Activated CD8-positive, alpha-beta memory T cell treated with anti-CD3 and anti-CD28 coated beads for 4 hours (primary cell): Measurements from ENCODE around the gene DCHS1.

Experiments
- DNase-seq, 2 donors: peaks; one replicate each; pipeline ENCODE4 v3.0.0-alpha.2; 2020; ENCODE audit warnings: low read depth in 2 of 2

The DCHS1 gene

DNA sequence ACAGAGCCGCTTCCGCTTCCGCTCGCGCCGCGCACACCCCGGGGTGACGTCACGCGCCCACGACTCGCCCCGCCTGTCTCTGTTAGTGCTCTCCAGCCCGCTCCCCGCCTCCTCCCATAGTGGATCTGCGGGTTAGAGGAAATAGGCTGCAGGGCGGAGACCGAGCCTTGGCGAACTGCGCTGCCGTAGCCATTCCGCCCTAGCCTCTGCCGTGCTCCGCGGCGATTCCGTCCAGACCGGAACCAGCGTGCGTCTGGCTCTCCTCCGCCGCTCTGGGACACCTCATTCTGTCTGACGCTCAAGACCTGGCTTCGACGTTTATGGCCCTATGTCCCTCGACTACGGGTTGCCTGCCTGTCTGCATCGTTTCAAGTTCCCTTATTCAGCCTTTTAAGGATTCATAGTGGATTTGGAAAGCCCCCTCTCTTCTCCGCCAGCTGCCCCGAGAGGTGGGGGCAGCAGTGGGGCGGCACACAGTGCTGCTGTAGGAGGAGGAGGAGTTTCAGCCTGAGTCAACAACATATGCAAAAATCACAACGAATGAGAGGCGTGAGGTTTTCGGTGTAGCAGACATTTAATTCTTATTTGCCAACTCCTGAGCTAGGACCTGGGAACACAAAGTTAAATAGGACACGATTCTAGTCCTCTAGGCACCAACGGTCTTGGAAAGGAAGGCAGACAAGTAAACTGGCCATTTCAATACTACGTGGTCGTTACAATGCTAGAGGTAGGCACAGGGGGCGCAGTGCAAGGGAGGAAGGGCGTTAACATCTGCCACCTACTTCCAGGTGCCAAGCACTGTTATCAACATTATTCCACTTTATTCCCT lies 43.2 kb downstream of the DCHS1 start, which contains the start of gene TAF10:
TAF10 (minus strand) TSS at position 4 of the 829 bp plus-strand sequence. CDS start 27 bp downstream, outside the sequence.
- peak; percentile 88 to 90 for DNase-seq

DNA sequence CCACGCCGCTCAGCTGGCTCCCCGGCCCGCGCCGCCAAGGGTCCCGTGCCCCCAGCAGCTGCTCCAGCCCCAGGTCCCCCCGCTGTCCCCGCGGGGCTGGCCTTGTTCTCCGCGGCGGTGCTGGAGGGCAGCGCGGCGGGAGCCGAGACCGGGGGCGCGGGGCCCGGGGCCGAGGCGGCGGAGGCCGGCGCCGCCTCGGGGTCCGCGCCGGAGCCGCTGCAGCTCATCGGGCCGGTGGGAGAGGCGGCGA lies 43.7 kb downstream of the DCHS1 start:
- no peak for DNase-seq

DNA sequence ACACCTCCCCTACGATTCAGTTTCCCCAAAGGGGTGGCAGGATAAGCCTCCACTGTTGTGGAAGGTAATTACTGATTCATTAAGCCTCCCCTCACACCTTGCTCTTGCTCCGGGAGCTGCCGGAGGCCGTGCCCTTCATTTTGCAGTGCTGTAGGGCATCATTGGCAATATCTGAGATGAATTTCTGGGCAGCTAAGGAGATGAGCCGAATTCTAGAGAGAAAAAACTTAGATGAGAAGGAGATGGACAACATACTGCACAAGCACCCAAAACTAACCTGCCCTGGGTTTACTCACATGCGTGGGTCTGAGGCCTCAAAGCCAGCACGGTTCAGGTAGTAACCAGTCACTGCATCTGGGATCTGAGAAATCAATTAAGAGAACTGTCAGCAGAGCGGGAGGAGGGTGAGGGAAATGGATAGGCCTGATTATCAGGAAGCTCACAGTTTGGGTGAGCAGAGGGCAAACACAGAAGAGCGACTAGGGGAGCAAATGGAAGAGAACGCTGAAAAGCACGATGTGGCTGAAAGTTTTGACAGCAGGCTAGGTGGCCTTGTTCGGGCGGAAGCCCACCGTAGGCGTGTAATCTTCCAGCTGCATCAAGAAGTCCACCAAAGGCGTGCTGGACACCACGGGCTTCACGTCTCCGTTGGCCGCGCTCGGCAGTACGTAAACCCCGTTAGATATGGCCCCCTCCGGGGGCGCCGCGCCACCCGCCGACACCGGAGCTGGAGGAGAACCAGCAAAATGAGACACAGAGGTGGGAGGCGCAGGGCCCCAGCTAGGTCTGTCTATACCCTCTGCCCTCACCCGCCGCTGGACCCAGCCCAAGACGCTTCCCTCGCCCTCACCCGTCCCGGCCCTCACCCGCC lies 44.3 kb downstream of the DCHS1 start:
- DNase-seq = no peak

DNA sequence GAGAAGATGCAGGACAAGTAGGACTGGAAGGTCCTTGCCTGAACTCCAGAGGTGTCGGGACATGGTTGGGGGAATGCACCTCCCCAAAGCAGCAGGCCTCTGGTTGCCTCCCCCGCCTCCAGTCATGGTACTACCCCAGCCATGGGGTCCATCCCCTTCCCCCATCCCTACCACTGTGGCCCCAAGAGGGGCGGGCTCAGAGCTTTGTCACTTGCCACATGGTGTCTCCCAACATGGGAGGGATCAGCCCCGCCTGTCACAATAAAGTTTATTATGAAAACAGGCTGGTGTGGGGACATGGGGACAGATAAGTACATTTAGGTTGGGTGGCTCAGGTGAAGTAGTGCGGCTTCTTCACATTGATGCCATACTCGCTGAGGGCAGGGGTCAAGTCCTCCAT lies 45.0 kb downstream of the DCHS1 start:
- no peak for DNase-seq

DNA sequence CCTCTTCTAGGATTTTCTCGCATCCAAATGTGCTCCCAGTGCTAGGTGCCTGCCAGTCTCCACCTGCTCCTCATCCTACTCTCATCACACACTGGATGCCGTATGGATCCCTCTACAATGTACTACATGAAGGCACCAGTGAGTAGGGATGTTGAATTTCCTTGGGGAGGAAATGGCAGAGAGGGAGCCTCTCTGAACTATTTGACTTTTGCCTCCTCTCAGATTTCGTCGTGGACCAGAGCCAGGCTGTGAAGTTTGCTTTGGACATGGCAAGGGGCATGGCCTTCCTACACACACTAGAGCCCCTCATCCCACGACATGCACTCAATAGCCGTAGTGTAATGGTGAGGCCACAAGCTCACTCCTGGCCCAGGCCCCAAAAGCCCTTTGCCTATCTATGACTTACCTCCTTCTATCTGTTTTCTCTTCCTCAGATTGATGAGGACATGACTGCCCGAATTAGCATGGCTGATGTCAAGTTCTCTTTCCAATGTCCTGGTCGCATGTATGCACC lies 46.0 kb downstream of the DCHS1 start:
- DNase-seq = no peak

DNA sequence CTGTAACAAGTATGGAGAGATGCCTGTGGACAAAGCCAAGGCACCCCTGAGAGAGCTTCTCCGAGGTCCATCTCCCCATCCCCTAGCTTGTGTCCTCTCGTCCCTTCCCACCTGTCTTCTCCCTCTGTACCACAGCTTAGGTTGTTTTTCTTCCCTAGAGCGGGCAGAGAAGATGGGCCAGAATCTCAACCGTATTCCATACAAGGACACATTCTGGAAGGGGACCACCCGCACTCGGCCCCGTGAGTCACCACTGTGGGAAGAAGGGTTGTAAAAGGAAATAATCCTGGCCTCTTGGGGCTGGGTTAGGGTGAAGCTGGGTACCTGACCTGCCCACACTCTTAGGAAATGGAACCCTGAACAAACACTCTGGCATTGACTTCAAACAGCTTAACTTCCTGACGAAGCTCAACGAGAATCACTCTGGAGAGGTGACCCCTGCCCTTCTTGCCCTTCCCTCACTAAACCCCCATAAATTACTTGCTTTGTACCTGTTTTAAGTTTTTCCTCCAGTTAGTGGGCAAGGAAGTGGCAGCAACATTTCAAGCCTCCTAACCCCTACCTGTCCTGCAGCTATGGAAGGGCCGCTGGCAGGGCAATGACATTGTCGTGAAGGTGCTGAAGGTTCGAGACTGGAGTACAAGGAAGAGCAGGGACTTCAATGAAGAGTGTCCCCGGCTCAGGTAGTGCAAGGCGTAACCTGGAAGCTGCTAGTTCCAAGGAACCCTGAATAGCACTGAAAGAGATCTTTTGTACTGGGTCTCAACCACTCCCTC lies 46.7 kb downstream of the DCHS1 start:
- DNase-seq = no peak

DNA sequence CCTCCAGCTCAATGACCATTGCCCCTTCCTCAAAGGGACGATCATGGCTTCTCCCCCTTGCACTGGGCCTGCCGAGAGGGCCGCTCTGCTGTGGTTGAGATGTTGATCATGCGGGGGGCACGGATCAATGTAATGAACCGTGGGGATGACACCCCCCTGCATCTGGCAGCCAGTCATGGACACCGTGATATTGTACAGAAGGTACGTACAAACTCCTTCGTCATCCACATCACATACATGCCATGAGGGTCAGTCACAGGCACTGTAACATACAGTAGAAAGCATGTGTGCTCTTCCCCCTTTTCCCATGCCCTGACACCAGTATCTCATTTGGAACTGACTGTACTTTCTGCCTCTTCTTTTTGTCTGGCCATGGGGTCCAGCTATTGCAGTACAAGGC lies 47.6 kb downstream of the DCHS1 start:
- no peak for DNase-seq

DNA sequence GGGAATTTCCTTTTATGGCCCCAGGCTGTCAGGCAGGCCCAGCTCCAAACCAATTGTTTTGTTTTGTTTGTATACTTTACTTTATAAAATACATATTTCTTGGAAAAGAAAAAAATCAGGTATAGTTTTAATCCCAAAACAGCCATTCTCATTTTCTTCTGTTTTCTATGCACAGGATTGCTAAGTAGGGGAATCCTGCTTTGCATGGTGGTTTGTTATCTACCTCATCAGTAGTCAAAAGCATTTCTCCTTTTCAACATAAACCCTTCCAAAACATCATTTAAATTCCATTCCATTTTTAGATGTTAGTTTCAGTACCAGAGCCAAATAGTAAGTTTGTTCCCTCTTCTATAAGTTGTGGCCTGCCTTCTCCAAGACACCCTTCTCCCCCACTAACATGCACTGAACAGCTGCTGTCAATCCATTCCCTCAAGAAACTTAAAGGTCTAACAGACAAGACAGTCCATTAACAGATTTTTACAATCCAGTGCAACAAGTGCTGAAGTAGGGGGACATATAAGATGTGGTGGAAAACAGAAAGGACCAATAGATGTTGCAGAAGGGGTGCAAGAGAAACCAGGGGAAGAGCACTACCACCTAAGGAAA lies 48.3 kb downstream of the DCHS1 start:
- DNase-seq = no peak

DNA sequence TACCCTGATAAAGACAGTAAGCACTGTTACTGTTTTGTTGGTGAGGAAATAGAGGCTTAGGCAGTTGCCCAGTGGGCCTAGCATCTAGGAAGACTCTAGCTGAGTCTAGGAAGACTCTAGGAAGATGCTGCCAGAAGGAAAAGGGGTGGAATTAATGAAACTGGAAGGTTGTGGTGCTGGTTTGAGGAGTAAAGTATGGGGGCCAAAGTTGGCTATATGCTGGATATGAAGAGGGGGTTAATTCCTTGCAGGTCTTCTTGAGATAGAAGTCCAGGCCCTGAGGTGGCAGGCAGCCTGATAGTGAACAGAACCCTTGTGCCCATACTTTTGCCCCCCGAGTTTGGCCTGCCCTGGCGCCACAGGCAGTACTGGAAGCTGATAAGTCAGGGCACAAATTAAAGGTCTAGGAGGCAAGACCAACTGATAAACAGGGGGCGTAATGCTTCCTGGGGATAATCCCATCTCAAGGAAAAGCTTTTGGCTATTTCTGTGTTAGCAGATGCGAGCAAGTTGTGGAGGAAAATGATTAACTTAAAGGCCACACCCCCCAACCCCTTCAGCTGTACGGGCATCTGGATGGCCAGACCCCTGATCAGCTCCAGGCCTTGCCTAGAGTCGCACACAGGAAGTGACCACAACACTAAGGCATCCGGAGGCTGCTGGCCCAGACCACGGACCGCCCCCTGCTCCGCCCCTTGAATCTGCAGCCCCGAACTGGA lies 49.0 kb downstream of the DCHS1 start:
- no peak for DNase-seq

DNA sequence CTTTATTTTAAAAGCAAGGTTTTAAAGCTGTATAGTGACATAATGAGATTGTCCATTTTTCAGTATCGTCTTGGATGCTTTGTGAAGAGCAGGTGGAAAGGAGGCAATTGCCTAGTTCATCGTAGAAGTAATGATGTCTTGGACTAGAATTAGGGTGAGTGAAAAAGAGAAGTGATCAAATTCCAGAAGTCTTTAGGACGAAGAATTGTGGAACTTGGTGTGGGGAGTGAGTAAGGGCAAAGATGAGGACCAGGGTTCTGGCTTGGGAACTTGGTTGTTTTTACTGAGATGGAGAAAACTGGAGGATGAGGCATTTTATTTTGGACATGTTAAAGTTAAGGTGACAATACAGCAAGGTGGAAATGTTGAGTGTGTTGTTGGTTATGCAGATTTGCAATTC lies 50.8 kb downstream of the DCHS1 start:
- DNase-seq = no peak

DNA sequence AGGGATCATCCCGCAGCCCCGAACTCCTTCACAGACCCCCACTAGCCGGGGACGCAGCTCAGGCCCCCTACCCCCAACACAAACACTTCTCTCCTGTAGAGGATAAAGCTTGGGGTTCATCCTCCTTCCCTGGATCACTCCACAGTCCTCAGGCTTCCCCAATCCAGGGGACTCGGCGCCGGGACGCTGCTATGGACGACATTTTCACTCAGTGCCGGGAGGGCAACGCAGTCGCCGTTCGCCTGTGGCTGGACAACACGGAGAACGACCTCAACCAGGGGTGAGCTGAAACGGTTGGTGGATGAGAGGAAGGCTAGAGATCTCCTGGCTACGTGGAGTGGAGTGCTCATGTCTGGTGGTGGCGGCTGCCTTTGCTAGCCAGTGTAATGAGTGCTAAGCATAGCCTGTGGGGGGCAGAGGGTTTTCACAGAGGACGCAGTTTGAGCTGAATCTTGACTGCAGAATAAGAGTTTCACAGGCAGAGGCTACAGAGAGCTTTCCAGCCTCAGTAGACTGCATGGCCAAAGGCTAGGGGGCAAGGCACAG lies 51.5 kb downstream of the DCHS1 start:
- no peak for DNase-seq

DNA sequence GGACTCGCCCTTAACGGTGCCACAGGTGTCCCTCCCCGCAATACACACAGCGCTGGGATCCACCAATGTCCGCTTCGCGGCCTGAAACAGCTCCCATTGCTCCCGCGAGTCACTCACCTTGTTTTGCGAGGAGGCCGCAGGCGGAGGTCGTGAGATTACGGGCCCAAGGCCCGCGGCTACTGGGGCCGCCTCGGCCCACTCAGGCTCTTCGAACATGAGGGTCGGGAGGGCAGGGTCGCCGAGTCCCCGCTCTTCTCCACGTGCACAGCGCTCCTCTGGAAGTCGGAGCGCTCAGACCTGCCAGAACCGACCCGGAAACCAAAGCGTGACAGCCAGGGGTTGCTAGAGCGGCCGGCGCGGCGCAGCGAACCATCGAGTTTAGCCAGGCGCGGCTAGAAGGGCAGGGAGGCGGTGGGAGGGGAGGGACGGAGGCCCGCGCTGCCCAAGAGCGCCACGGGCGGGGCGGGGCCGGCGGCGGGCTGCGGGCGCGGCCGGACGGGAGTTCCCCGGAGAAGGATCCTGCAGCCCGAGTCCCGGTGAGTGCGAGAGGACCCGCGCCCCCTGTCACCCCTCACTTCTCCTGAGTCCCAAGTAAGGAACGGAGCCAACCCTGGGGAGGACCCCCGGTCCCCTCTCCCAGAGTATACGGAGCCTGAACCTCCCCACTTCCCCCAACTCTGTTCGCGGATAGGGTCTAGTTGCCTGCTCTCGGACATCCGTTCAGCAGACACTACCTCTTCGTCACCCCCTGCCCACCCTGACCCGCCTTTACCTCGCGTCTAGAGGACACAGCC lies 52.1 kb downstream of the DCHS1 start, which contains the start of the genes ILK and RRP8:
ILK (plus strand) TSS at position 488 of the 794 bp plus-strand sequence. CDS start 498 bp downstream, outside the sequence.
RRP8 (minus strand) TSS at position 330 of the 794 bp plus-strand sequence; CDS start at position 216, 114 bp downstream.
- DNase-seq = peak; percentile 70 to 72

DNA sequence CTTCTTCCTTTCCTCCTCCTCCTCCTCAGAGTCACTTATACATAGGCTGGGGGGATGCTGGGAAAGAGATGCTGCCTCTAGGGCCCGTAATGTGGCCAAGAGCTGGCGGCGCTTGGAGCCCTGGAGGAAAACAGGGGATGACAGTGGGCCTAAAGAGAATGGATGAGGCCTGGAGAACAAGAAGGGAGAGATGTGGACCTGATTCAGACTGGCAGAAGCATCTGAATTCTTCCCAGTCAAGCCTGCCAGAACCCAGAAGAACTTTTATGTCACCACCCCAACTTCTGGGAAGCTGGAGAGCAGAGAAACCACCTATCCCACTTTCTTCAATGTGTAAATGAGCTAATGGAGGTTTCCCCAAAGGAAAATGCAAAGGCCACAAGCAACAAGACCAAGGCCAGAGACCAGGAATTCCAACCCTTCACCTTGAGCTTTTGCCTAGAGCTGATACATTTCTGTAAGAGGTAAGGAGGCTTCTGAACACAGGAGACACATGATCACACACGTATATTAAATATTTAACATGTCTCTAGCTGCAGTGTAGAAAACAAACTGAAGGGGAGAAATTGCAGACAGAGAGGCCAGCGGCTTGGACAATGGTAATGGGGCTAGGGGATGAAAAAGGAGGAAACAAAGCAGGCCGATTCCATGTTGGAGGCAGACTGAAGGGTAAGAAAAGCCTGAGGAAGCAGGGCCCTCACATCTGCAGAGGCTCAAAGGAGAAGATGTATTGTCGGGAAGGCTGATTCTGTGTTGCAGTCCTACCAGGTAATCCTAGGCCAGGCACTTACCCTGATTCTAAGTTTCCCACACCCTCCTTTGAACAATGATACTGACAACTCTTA lies 53.3 kb downstream of the DCHS1 start:
- no peak for DNase-seq

DNA sequence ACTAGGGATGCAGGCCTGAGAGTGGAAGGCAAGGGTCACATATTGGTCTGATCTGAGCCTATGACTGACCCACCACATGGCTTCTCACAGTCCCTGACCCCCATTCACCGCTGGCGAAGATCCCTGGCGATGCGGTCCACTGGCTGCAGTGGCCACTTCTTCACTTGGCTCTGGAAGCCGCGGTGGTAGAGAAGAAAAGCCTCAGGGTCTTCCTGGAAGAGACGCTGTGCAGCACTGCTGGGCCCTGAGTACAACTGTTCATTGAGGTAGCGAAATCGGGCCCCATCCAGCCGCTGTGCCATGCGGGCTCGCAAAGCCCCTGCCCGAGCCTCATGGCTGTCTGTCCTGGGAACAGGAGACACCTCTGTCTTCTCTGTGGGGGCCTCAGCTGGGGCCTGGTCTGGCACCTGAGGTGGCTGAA lies 54.6 kb downstream of the DCHS1 start:
- DNase-seq = no peak

DNA sequence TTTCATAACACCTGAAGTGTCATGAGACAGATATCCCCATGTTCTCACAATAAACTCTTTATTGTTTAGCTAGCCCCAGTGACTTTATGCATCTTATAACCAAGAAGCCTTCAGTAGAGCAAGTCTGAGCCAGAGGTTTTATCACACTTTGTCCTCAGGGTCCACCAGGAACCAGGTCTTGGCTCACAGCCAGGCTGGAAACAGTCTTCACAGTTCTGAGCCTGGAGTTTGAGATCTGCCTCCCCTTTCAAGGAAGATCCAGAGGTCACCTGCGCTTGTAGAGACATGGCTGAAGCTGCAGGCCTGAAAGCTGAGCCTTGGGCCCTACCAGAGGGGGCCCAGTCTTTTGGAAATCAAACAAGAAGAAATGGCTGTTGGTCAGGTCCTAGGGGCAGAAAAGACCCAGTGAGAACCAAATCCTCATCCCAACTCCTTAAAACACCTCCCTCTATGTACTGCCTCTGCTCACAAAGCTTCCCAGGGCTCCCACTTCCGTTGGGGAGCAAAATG lies 55.7 kb downstream of the DCHS1 start:
- DNase-seq = no peak

DNA sequence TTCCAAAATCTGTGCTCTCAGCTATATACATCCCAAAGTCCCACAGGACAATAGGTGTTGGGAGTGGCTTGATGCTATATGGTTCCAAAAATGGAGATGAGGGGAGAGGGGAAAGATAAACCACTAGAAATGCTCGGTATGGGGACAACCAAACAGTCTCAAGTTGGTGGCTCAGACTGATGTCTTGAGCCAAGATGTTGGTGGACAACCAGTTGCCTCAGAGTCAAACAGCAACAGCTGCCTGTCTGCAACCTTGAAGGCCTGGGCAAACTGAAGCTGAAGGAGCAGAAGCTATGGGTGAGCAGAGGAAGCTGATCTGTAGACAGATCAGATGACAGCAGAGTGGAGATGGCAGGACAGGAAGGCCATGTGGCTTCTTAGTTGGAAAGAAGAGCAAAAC lies 56.2 kb downstream of the DCHS1 start:
- no peak for DNase-seq

DNA sequence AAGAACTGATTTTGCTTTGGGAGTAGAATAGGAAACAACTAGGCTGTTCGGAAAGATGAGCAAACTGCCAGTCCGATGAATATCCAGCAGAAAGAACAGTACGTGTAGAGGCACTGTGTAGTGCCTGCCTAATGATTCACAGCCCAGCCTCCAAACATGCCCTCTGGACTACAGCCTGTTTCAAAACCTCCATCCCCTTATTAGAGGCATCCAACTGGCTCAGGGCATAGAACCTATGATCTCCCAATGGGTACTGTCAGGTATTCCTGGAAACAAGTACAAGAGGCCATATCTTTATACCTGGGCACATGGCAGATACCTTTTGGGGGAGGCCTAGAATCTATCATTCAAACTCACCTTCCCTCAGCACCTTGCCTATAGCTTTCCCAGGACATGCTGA lies 57.1 kb downstream of the DCHS1 start:
- no peak for DNase-seq

DNA sequence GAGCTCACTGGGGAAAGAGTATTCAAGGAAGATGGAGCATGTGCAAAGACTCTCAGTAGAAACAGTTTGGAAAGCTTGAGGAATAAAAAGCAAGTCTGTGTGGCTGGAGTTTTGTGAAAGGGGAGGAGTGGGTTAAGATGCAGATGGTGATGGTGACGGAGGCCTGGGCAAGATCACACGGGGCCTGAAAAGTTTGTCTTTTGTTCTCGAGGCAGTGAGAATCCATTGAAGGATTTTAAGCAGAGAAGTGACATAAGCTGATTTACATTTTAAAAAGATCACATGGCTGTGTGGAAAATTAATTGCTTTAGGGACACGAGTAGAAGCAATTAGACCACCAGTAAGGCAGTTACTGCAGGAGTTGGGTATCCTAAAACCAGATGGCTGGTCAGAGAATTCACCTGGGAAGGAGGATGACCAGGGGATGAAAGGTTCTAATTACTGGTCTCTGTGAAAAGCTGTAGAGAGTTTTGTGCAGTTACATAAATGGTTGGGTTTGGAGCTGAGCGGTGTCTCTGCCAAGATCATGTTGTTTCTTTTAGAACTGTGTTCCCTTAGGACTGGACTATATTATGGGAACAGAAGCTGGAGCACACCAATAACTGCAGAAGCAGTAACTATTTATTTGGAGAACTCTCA lies 59.3 kb downstream of the DCHS1 start:
- DNase-seq = no peak
